WERI-Rb-1 (cell line): ENCODE data around the gene SERPINA9.

ENCODE experiments used
- DNase-seq: peaks from one replicate; pipeline ENCODE4 v3.0.0-alpha.2; 2020
- H3K27ac ChIP-seq: fragments of 250-450 bp; sonication (Bioruptor Pico); 2 replicates; pipeline ENCODE4 v1.5.1; 2020; ENCODE audit warnings: mild to moderate bottlenecking, moderate library complexity
- H3K27me3 ChIP-seq: fragments of 250-450 bp; sonication (Bioruptor Pico); 2 replicates; pipeline ENCODE4 v1.5.1; 2021; ENCODE audit warnings: mild to moderate bottlenecking, low read depth, moderate library complexity; ENCODE audit not compliant: insufficient read depth, severe bottlenecking
- H3K36me3 ChIP-seq: fragments of 250-450 bp; sonication (Bioruptor Pico); 2 replicates; pipeline ENCODE4 v1.5.1; 2020; ENCODE audit warnings: mild to moderate bottlenecking, moderate library complexity
- H3K4me3 ChIP-seq: 2 replicates; pipeline ENCODE4 v1.5.1; 2011; ENCODE audit warnings: low read depth, mild to moderate bottlenecking, control low read depth, low read length
- H3K9me3 ChIP-seq: fragments of 250-450 bp; sonication (Bioruptor Pico); 2 replicates; pipeline ENCODE4 v1.5.1; 2021; ENCODE audit warnings: mild to moderate bottlenecking, moderate library complexity; ENCODE audit not compliant: severe bottlenecking
- TF ChIP-seq, protein P1 (sequence below): IDR thresholded peaks from 2 replicates; pipeline ENCODE4 v1.5.1; 2011; ENCODE audit warnings: low read depth, mild to moderate bottlenecking, control low read depth, inconsistent platforms, low read length

The SERPINA9 gene

GRCh38 chr14:94499673-94500072, 23.7 kb upstream of the SERPINA9 start:
- DNase-seq, result no peak
- TF ChIP-seq, protein P1, sequence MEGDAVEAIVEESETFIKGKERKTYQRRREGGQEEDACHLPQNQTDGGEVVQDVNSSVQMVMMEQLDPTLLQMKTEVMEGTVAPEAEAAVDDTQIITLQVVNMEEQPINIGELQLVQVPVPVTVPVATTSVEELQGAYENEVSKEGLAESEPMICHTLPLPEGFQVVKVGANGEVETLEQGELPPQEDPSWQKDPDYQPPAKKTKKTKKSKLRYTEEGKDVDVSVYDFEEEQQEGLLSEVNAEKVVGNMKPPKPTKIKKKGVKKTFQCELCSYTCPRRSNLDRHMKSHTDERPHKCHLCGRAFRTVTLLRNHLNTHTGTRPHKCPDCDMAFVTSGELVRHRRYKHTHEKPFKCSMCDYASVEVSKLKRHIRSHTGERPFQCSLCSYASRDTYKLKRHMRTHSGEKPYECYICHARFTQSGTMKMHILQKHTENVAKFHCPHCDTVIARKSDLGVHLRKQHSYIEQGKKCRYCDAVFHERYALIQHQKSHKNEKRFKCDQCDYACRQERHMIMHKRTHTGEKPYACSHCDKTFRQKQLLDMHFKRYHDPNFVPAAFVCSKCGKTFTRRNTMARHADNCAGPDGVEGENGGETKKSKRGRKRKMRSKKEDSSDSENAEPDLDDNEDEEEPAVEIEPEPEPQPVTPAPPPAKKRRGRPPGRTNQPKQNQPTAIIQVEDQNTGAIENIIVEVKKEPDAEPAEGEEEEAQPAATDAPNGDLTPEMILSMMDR, result no peak
- Histone ChIP-seq H3K36me3 (no peaks in the 10 kb centered on the region), H3K4me3 (no peak overlapping the region), H3K27ac (no peak overlapping the region), H3K9me3 (no peaks in the 10 kb centered on the region), H3K27me3 (peaks cover 78% of the 10 kb centered on the region)

GRCh38 chr14:94498215-94498614, 22.2 kb upstream of the SERPINA9 start:
- Histone ChIP-seq H3K9me3 (no peaks in the 10 kb centered on the region), H3K27me3 (peaks cover 78% of the 10 kb centered on the region), H3K36me3 (no peaks in the 10 kb centered on the region), H3K27ac (no peak overlapping the region), H3K4me3 (no peak overlapping the region)
- TF ChIP-seq, protein P1, result no peak
- no peak for DNase-seq

- H3K9me3 ChIP-seq, result no peaks in the 10 kb centered on the region
- H3K27me3 ChIP-seq, result peaks cover 87% of the 10 kb centered on the region
- no peaks in the 10 kb centered on the region for H3K36me3 ChIP-seq
- no peak for DNase-seq
- TF ChIP-seq, protein P1, result no peak
- H3K27ac ChIP-seq, result no peak overlapping the region
- no peak overlapping the region for H3K4me3 ChIP-seq
Measured at GRCh38 chr14:94494085-94494484, 18.1 kb upstream of the SERPINA9 start.

GRCh38 chr14:94491511-94491910, 15.5 kb upstream of the SERPINA9 start:
- peaks cover 96% of the 10 kb centered on the region for H3K27me3 ChIP-seq
- H3K36me3 ChIP-seq, result no peaks in the 10 kb centered on the region
- no peak for DNase-seq
- H3K27ac ChIP-seq, result no peak overlapping the region
- no peaks in the 10 kb centered on the region for H3K9me3 ChIP-seq
- TF ChIP-seq, protein P1, result no peak
- H3K4me3 ChIP-seq, result no peak overlapping the region

- Histone ChIP-seq H3K4me3 (no peak overlapping the region), H3K27me3 (peaks cover 100% of the 10 kb centered on the region), H3K9me3 (no peaks in the 10 kb centered on the region), H3K36me3 (no peaks in the 10 kb centered on the region), H3K27ac (no peak overlapping the region)
- DNase-seq, result no peak
- TF ChIP-seq, protein P1, result no peak
Measured at GRCh38 chr14:94489336-94489735, 13.3 kb upstream of the SERPINA9 start.

DNA sequence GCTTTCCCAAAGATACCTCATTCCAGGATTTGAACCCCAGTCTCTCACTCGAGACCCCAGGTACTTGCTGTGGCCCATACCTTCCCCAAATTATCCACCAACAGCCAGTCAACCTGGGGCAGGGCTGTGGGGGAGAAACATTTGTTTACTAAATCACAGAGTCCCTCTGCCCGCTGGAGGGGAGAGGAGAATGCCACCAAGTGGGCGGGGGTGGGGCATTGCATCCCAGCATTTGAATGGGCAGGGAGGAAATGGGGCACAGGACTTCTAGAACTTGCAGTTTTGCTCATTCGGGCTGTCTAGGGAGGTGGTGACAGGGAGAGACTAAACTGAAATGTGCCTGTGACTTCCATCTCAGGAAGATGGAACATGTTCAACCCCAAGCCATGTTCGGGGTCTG, 10.9 kb upstream of the SERPINA9 start:
- H3K36me3 ChIP-seq, result no peaks in the 10 kb centered on the region

More for the DNA sequence above, 10.9 kb upstream of the SERPINA9 start:
- TF ChIP-seq, protein P1, result no peak
- H3K27me3 ChIP-seq, result peaks cover 92% of the 10 kb centered on the region
- no peak overlapping the region for H3K4me3 ChIP-seq
- H3K27ac ChIP-seq, result no peak overlapping the region
- no peaks in the 10 kb centered on the region for H3K9me3 ChIP-seq
- DNase-seq, result no peak
